Measurements from ENCODE around the gene C2CD2.
A peak's percentile ranks its signal among the peaks of the same experiment; 100 is the strongest.

The C2CD2 gene

DNA sequence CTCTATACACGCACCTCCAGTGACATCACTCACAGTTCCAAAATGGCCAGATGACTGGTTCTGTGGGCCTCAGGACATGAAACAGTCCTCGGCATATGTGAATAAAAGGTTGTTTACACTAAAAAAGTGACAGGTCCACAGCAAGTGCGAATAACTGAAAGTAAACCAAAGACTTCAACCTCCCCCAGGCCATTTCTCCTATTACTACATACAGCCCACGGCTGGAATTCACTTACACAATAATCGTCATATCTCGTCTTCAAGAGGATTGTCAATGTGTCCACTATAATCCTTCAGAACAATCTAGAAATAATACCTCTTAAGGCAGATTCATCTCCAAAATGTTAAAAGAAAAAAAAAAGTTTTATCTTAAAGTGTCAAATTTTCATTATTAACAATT lies 72.8 kb downstream of the C2CD2 start:
- no peak for DNase-seq

- DNase-seq = no peak
Measured at GRCh38 chr21:41880153-41880552, 73.7 kb downstream of the C2CD2 start.

- DNase-seq = peak; percentile 72
Measured at GRCh38 chr21:41879190-41879998, 74.4 kb downstream of the C2CD2 start, which contains the start of gene PRDM15. Gene PRDM15 (minus strand): TSS chr21:41879344. CDS start chr21:41860363, 18,981 bp downstream.

- peak; percentile 73 for DNase-seq
Measured at GRCh38 chr21:41878831-41879189, 75.0 kb downstream of the C2CD2 start.

GRCh38 chr21:41877901-41878830 lies 75.7 kb downstream of the C2CD2 start:
- DNase-seq = peak; percentile 42

- DNase-seq = no peak
Measured at GRCh38 chr21:41876928-41877652, 76.7 kb downstream of the C2CD2 start.

DNA sequence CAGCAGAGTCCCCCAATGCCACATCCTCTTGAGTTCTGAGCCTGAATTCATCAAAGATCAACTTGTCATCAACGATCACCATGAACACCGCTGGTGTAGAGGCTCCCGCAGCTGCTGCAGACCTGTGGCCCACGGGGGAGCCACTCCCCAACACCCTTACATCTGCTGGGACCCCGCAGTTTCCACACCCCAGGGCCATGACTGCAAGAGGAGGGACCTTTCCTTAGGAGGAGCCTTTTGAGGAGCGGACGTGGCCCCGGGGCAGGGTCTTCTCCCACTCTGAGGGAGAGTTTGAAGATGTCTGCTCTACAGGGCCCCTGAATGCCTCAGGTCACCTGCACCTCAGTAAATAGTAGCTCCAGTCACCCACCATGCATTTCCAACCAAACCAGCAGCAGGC lies 77.4 kb downstream of the C2CD2 start:
- DNase-seq = no peak

DNA sequence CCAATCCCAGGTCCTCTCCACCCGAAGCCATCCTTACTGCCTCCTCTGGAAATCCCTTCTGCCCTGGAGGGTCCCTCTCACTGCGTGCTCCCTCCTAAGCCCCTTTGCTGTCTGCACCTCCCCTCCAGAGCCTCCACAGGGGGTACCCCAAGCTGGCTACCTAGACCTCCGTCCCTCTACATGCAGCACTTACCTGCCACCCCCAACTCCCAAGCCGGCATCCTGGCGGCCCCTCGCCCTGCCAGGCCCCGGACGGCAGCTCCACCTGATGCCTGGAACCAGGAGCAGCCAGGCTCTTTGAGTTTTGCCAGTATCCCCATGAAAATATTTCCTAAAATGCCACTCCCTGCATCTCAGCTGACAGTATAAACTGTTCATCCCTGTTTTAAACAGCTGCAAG lies 78.7 kb downstream of the C2CD2 start:
- DNase-seq = no peak

DNA sequence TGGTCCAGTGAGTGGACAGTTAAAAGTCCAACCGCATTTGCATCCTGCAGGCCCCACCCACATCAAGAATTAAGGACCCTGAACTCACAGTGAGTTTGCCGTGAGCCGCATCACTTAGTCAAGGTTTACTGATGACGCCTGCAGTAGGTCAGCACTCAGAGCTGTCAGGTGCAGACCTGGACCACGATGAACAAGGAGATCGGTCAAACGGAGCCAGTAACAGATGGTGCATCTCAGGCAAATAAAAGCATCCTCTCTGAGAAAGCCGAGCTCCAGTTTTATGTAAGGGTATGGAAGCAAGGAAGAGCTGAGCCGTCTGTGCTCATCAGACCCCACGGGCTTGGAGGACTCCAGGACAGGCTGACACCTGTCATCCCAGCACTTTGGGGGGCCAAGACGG lies 79.2 kb downstream of the C2CD2 start:
- no peak for DNase-seq

DNA sequence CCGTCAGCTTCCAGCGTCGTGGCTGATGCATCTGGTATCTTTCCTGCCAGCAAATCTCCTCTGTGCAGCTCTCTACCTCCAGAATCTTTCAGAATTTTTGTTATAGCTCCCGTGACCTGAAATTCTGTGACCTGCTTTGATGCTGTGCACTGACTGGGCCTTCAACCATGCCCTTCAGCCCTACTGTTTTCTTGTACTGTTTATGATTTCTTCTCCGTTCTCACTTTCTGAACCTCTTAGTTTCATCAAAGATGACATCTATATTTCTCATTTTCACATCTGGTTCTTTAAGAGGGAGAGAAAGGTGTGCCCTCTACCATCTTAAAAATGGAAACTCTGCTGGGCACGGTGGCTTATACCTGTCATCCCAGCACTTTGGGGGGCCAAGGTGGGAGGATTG lies 80.4 kb downstream of the C2CD2 start:
- no peak for DNase-seq

DNA sequence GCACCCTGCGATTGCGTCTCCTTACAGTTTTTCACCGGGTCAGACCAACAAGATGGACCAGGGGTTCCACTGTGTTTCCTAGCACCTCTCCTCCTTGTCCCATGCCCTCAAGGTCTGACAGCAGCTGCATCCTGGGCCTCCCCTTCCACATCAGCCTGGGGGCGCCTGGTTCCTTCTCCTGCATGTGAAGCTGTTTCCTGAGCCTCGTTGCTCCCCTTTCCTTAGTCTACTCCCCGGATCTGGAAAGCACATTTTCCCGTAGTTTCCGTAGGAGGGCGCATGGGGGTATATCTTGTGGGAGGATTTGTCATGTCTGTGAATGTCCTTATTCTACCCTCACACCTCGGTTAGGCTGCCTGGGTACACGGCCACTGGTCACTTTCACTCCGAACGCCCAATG lies 80.8 kb downstream of the C2CD2 start:
- no peak for DNase-seq

DNA sequence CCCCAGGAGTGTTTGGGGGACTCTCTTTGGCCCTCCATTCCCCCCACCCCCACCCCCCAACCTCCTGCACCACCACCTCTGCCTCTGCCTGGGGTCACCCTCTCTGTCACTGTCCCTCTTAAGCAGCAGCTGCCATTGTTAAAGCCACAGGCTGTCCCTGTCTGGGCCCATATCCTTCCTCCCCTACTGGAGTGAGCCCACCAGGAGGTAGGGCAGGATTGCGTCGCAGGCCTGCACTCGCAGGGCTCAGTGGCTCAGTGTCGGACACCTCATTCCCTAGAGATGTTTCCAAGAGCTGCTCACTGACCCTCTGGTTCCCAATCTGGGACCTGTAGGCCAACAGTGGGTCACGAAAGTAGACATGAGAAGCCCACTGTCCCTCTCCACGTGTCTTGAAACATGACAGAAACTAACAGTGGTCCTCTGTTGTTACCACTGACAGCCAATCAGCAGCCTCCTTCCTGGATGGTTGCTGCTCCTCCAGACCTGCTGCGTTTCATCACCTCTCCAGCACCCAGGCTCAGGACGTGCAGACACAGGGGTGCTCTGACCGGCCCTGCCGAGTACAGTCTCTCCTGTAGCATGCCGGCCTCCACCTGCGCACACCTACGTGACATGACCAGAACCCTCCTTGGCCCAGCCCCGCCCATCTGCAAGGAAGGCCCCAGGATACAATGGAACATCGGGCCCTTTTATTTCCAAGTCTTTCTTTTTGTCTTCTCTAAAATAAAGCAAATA lies 82.4 kb downstream of the C2CD2 start:
- no peak for DNase-seq

DNA sequence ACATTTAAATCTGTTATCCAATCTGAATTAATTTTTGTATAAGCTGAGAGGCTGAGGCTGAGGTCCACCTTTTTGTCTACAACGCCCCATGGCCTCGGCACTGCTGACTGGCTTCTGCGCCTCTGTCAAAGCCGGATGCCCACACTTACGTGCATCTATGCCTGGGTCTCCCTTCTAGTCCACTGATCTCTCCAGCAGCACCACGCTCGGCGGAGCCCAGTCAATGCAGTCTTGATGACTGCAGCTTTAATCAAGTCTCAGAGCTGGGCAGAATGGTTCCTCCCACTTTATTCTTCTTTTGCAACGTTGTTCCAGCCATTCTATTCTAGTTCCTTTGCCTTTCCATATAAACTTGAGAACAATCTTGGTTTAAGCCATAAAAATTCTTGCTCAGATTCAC lies 84.0 kb downstream of the C2CD2 start:
- DNase-seq = no peak

GRCh38 chr21:41868062-41868710 lies 85.6 kb downstream of the C2CD2 start:
- no peak for DNase-seq

GRCh38 chr21:41867313-41867712 lies 86.5 kb downstream of the C2CD2 start:
- DNase-seq = no peak

DNA sequence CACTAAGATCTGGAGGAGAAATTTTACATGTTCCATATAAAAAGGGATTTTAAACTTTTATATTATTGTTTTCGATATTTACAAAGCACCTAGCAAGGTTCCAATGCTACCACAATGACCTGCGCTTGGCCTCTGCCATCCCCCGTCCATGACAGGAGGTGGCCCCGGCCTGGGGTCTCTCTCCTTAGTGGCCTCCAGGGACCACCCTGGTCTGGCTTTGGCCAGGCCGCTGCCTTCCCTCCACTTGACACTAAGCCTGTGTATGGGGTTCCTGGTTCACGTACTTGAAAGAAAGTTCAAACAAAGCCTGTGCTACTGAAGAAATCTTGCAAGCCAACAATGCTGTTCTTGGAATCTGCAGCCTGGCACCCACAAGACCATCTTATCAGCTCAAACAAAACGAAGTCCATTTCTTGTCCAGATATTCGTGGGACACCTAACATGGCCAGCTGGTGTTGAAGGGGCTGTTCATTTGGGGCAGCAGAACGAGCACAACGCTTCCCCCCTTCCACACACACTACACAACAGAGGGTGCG lies 87.5 kb downstream of the C2CD2 start:
- DNase-seq = no peak

DNA sequence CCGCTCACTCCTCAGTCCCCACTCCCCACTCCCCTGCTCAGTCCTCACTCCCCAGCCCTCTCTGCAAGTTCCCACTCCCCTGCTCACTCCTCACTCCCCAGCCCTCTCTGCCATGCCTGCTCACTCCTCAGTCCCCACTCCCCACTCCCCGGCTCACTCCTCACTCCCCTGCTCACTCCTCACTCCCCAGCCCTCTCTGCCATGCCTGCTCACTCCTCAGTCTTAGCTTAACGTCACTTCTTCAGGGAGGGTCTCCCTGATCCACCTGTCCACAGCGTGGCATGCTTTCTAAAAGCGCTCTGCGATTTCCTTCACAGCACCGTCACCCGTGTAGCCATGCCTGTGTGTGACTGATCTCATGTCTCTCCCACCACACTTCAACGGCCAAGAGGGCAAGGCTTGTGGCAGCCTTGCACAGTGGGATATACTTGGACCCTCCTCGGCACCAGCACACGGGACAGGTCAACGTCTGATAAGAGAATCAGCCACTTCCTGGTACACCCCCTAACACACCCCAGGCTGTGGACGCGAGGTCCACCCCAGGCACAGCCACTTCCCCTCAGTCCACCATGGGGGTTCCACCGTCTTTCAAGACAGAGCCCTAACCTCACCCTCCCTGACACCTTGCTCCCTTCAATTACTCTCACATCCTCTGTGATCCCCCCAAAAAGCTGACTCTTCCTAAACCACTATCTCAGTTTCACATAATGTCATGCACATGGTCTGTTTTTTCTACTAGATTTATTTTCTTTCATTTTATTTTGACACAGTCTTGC lies 88.6 kb downstream of the C2CD2 start:
- DNase-seq = no peak

DNA sequence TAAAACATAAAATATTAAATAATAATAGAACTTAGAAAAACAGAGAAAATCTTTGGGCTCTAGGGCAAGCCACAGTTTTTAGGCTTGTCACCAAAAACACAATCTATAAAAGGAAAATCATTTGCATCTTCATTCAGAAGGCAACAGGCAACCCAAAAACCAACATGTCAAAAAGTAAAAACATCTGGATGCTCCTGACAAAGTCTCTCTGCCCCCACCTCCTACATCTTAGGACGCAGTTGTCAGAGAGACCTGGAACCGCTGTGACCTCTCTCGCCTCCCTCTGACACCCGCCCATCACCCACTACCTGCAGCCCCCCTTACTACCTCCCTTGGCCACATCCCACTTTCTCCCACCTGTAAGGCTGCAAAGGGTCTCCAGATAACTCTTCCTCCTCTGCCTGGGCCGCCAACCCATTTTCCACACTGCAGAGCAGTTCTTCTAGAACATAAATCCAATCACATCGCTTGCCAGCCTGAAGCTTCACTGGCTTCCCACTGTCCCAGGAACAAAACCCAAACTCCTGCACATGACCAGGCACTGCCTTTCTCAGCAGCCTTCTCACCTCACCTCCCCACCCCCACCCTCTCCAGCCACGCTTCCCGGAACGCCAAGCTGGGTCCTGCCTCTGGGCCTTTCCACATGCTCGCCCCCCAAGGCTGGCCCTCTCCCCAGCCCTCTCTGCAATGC lies 89.4 kb downstream of the C2CD2 start:
- DNase-seq = no peak

- no peak for DNase-seq
Measured at GRCh38 chr21:41863439-41863740, 90.4 kb downstream of the C2CD2 start.

DNA sequence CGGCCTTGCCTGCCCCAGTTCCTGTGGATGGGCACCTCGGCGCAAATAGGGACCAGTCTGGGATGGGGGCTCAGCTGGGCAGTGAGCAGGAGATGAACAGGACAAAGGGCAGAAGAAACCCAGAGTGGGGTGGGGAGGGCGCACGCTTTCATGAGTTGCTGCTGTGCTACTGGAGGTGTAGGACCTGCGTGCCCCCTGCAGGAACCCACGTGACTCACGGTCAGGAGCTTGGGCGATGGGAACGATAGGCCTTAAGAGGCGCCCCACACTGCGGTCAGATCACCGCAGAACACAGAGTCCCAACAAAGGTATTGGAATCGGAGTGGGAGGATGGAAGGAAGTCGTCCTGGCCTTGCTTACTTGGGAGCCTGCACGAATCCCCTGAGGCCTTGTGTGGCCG lies 91.8 kb downstream of the C2CD2 start:
- DNase-seq = no peak

DNA sequence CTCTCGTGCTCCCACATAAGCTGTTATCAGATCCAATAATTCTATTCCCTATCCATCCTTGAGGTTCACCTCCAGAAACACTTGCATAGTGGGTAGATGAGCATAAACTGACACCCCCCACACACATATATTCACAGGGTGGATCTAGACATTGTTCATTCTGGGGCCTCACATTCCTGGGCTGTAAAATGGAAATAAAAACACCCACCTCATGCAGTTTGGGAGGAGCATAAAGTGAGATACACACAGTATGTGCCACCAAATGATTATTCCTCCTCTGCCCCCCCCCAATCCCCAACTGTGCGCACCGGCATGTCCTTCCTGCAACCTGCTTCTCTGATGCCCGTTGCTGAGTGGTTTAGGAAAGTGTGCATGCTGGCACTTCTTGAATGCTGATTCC lies 92.6 kb downstream of the C2CD2 start:
- no peak for DNase-seq

Data from NCI-H146 (cell line).